Stimulated activated CD4-positive, alpha-beta T cell treated with anti-CD3 and anti-CD28 coated beads, Interleukin-12 subunit alpha, Interleukin-12 subunit beta, amount 100 ng/mL, for 48 hours (primary cell): ENCODE data around the gene PI4KA.
"Not testable (repeated sequence)": the region's sequence is repeated elsewhere in the genome, so short reads cannot be mapped to it uniquely, and the experiment has no call there.

Experiments
- DNase-seq, 3 donors: peaks; one replicate each; pipeline ENCODE4 v3.0.0-alpha.2; 2020; ENCODE audit warnings: low read depth in 2 of 3, low spot score in 1 of 3

The PI4KA gene

GRCh38 chr22:20669471-20669870 is 189.1 kb downstream of the PI4KA start:
- not testable (repeated sequence) for DNase-seq

- DNase-seq: not testable (repeated sequence)
Measured at GRCh38 chr22:20668769-20669168, 189.8 kb downstream of the PI4KA start.

GRCh38 chr22:20668226-20668625 is 190.4 kb downstream of the PI4KA start:
- not testable (repeated sequence) for DNase-seq

GRCh38 chr22:20667548-20667947 is 191.1 kb downstream of the PI4KA start:
- DNase-seq: not testable (repeated sequence)

- no peak for DNase-seq
Measured at GRCh38 chr22:20666560-20666959, 192.1 kb downstream of the PI4KA start.

GRCh38 chr22:20664594-20664959 is 194.0 kb downstream of the PI4KA start:
- no peak for DNase-seq

- DNase-seq: no peak
Measured at GRCh38 chr22:20663941-20664593, 194.5 kb downstream of the PI4KA start.

GRCh38 chr22:20663137-20663828 is 195.3 kb downstream of the PI4KA start:
- DNase-seq: no peak

- DNase-seq: not testable (repeated sequence)
Measured at GRCh38 chr22:20662524-20663036, 196.0 kb downstream of the PI4KA start.

- no peak for DNase-seq
Measured at GRCh38 chr22:20661473-20661872, 197.1 kb downstream of the PI4KA start.

GRCh38 chr22:20660441-20661054 is 198.1 kb downstream of the PI4KA start:
- no peak for DNase-seq

GRCh38 chr22:20659920-20660319 is 198.7 kb downstream of the PI4KA start:
- no peak for DNase-seq

GRCh38 chr22:20659258-20659657 is 199.4 kb downstream of the PI4KA start:
- DNase-seq: no peak

GRCh38 chr22:20658433-20659222 is 200.0 kb downstream of the PI4KA start:
- no peak for DNase-seq

GRCh38 chr22:20657963-20658362 is 200.6 kb downstream of the PI4KA start:
- DNase-seq: no peak
